Measurements from ENCODE around the gene ADORA3. TPM values are rescaled to one million over a fixed set of nuclear protein-coding genes. Genes with fewer than 3 reads are reported as not detected.
A peak's percentile ranks its signal among the peaks of the same experiment; 100 is the strongest.

Gene ADORA3
- total and polyA plus RNA-seq, 10 of the 15 experiments (the other 5 are each of a cell fraction or from before 2014, with no cell fraction given), result 0.14 to 0.29 (median 0.18) TPM; not detected in 2

- Histone ChIP-seq H3K79me2 (ENCODE audit: control insufficient read depth, insufficient read depth, low read length) (no peaks in the 10 kb centered on the region), H3K27me3 (replicated peaks in 1 of 2; ENCODE audit: control insufficient read depth in 2 of 2, insufficient read depth in 2 of 2, low read length in 1 of 2) (no peaks in the 10 kb centered on the region), H3K4me1 (ENCODE audit: control insufficient read depth, insufficient read depth, low read length) (no peaks in the 10 kb centered on the region), H3K4me3 (no peak overlapping the region), H2AFZ (ENCODE audit: control insufficient read depth, low read depth, low read length) (no peak overlapping the region), H3K9me3 (replicated peaks; ENCODE audit: control insufficient read depth, insufficient read depth, low read length) (no peaks in the 10 kb centered on the region), H3K27ac (ENCODE audit: control insufficient read depth, insufficient read depth) (no peak overlapping the region), H3K9ac (ENCODE audit: control insufficient read depth, insufficient read depth, low read length) (no peak overlapping the region), H3K36me3 (ENCODE audit: control insufficient read depth in 2 of 2, insufficient read depth in 2 of 2, low read length in 1 of 2) (no peaks in the 10 kb centered on the region), H3K4me2 (ENCODE audit: control insufficient read depth, insufficient read depth) (no peak overlapping the region), H4K20me1 (ENCODE audit: control insufficient read depth, insufficient read depth) (no peaks in the 10 kb centered on the region)
- in situ Hi-C loops (cut with MboI) (no loop called here), intact Hi-C loops (cut with micrococcal nuclease; ENCODE audit: unreplicated experiment) (no loop called here)
- no peak for DNase-seq (ENCODE audit: low read depth, low spot score)
- RAD21 ChIA-PET (ENCODE audit: unreplicated experiment), result no interaction called here
- CTCF ChIA-PET, result interaction anchor here (0.7 kb wide), 1 partner anchor 33 kb away, joined by 3 read pairs; no protein-coding TSS in a partner anchor
- POLR2A ChIA-PET, result no interaction called here
- WGBS (ENCODE audit: insufficient coverage, insufficient replicate concordance, low lambda C conversion rate, missing lambda C conversion rate), result 73% methylated on average over 3 of the region's 3 CpGs
- TF ChIP-seq BHLHE40 (IDR thresholded peaks at IDR 0.05; ENCODE audit: borderline replicate concordance in 1 of 2, low read depth in 2 of 2, low read length in 1 of 2) (no peak), YY1 (IDR thresholded peaks at IDR 0.05; ENCODE audit: low read depth, low read length) (no peak), FOXK2 (IDR thresholded peaks at IDR 0.05) (no peak), ZBTB40 (IDR thresholded peaks at IDR 0.05; ENCODE audit: borderline replicate concordance) (peak; percentile 63), SREBF1 (IDR thresholded peaks at IDR 0.05; ENCODE audit: low read length) (no peak), TCF3 (IDR thresholded peaks at IDR 0.05; ENCODE audit: borderline replicate concordance, insufficient read depth, low read depth, low read length) (no peak), HDGF (IDR thresholded peaks at IDR 0.05) (no peak)
- SMC1A ChIA-PET (ENCODE audit: uncharacterized antibody, unreplicated experiment), result interaction anchor here (0.7 to 1.3 kb wide), 3 partner anchors 32 to 1018 kb away, joined by 3 to 5 read pairs (median 4); no protein-coding TSS in a partner anchor
- FAIRE-seq, result no peak
- BruUV-seq (replicated peaks), result no TSS peak
- no peak for ATAC-seq
Observed at GRCh38 chr1:111540928-111541327, 37.5 kb upstream of the ADORA3 start.
